GM23338 (cell line): ENCODE data around the gene FAM117B. TPM values are rescaled to one million over a fixed set of nuclear protein-coding genes. Genes with fewer than 3 reads are reported as not detected.

Experiments used
- CREB1 ChIP-seq: fragments of 250-450 bp; sonication (Bioruptor Pico); IDR thresholded peaks from 2 replicates; pipeline ENCODE4 v1.5.0; 2020; ENCODE audit warnings: low read depth, mild to moderate bottlenecking, moderate library complexity
- EZH2phosphoT487 ChIP-seq: fragments of 200-600 bp; sonication (generic); IDR thresholded peaks from one replicate; pipeline ENCODE4 v1.8.1; 2018; ENCODE audit warnings: antibody characterized with exemption; ENCODE audit not compliant: unreplicated experiment
- JUNB ChIP-seq: IDR thresholded peaks from one replicate; pipeline ENCODE4 v1.6.1; 2016; ENCODE audit warnings: antibody characterized with exemption; ENCODE audit not compliant: unreplicated experiment
- POLR2AphosphoS5 ChIP-seq: IDR thresholded peaks from 2 replicates; pipeline ENCODE4 v1.6.1; 2016; ENCODE audit warnings: antibody characterized with exemption, low read depth
- STAT1 ChIP-seq: IDR thresholded peaks from one replicate; pipeline ENCODE4 v1.6.1; 2016; ENCODE audit warnings: antibody characterized with exemption; ENCODE audit not compliant: unreplicated experiment
- ZNF114 ChIP-seq: fragments of 250-450 bp; sonication (Bioruptor Pico); IDR thresholded peaks from 2 replicates; pipeline ENCODE4 v1.5.0; 2020; ENCODE audit warnings: mild to moderate bottlenecking, moderate library complexity
- ZNF331 ChIP-seq: fragments of 250-450 bp; sonication (Bioruptor Pico); IDR thresholded peaks from 2 replicates; pipeline ENCODE4 v1.5.0; 2020; ENCODE audit warnings: low read depth, mild to moderate bottlenecking, moderate library complexity
- polyA plus RNA-seq: library from polyadenylated mRNA; unstranded; fragments of >200 nt; fragmentation: Nextera tagmentation; extraction: Ambion mirVana; gene quantifications from 2 replicates; pipeline ENCODE4 v1.2.1, GENCODE V29; 2016
- total RNA-seq: library from RNA; depleted of rRNA; stranded (reverse); fragments of >200 nt; shearing (Covaris generic); gene quantifications from 2 replicates; pipeline ENCODE4 v1.2.3, GENCODE V29; 2014
- TF ChIP-seq, protein P1 (sequence below): fragments of 250-450 bp; sonication (Bioruptor Pico); IDR thresholded peaks from 2 replicates; pipeline ENCODE4 v1.5.0; 2020; ENCODE audit warnings: mild to moderate bottlenecking, moderate library complexity
- TF ChIP-seq, protein P2 (sequence below): IDR thresholded peaks from one replicate; pipeline ENCODE4 v1.6.1; 2018; ENCODE audit warnings: antibody characterized with exemption; ENCODE audit not compliant: unreplicated experiment
- TF ChIP-seq, protein P3 (sequence below): IDR thresholded peaks from 2 replicates; pipeline ENCODE4 v1.6.1; 2016; ENCODE audit warnings: antibody characterized with exemption

FAM117B gene
- total and polyA plus RNA-seq, 2 experiments from 2014 or later = 8.4 to 23.0 TPM

DNA sequence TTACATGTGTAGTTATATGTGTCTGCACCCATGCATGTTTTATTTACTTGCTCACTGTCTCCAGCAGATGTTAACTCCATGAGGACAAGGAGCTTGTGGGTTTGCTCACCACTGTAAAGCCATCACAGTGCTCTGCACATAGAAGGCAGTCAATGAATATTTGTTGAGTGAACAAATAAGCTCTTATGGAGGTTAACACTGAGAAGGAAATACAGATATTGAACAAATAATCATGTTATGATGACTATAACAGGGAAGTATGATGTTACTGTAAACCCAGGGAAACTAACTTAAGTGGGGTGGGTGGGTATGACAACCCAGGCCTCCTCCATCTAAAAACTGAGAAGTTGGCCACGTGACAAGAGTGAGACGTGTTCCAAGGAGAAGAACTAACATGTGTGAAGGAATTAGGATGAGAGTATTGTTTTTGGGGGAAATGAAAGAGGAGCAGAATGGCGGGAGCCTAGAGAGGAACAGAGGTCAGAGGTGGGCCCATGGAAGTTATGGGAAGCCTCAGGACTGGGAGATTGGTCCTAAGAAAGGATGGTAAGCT, 6.0 kb upstream of the FAM117B start (continued):
- TF ChIP-seq, protein P1, sequence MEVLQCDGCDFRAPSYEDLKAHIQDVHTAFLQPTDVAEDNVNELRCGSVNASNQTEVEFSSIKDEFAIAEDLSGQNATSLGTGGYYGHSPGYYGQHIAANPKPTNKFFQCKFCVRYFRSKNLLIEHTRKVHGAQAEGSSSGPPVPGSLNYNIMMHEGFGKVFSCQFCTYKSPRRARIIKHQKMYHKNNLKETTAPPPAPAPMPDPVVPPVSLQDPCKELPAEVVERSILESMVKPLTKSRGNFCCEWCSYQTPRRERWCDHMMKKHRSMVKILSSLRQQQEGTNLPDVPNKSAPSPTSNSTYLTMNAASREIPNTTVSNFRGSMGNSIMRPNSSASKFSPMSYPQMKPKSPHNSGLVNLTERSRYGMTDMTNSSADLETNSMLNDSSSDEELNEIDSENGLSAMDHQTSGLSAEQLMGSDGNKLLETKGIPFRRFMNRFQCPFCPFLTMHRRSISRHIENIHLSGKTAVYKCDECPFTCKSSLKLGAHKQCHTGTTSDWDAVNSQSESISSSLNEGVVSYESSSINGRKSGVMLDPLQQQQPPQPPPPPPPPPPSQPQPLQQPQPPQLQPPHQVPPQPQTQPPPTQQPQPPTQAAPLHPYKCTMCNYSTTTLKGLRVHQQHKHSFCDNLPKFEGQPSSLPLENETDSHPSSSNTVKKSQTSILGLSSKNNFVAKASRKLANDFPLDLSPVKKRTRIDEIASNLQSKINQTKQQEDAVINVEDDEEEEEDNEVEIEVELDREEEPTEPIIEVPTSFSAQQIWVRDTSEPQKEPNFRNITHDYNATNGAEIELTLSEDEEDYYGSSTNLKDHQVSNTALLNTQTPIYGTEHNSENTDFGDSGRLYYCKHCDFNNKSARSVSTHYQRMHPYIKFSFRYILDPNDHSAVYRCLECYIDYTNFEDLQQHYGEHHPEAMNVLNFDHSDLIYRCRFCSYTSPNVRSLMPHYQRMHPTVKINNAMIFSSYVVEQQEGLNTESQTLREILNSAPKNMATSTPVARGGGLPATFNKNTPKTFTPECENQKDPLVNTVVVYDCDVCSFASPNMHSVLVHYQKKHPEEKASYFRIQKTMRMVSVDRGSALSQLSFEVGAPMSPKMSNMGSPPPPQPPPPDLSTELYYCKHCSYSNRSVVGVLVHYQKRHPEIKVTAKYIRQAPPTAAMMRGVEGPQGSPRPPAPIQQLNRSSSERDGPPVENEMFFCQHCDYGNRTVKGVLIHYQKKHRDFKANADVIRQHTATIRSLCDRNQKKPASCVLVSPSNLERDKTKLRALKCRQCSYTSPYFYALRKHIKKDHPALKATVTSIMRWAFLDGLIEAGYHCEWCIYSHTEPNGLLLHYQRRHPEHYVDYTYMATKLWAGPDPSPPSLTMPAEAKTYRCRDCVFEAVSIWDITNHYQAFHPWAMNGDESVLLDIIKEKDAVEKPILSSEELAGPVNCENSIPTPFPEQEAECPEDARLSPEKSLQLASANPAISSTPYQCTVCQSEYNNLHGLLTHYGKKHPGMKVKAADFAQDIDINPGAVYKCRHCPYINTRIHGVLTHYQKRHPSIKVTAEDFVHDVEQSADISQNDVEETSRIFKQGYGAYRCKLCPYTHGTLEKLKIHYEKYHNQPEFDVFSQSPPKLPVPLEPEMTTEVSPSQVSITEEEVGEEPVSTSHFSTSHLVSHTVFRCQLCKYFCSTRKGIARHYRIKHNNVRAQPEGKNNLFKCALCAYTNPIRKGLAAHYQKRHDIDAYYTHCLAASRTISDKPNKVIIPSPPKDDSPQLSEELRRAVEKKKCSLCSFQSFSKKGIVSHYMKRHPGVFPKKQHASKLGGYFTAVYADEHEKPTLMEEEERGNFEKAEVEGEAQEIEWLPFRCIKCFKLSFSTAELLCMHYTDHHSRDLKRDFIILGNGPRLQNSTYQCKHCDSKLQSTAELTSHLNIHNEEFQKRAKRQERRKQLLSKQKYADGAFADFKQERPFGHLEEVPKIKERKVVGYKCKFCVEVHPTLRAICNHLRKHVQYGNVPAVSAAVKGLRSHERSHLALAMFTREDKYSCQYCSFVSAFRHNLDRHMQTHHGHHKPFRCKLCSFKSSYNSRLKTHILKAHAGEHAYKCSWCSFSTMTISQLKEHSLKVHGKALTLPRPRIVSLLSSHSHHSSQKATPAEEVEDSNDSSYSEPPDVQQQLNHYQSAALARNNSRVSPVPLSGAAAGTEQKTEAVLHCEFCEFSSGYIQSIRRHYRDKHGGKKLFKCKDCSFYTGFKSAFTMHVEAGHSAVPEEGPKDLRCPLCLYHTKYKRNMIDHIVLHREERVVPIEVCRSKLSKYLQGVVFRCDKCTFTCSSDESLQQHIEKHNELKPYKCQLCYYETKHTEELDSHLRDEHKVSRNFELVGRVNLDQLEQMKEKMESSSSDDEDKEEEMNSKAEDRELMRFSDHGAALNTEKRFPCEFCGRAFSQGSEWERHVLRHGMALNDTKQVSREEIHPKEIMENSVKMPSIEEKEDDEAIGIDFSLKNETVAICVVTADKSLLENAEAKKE (CRISPR knock-in tag) = no peak
- TF ChIP-seq, protein P2, sequence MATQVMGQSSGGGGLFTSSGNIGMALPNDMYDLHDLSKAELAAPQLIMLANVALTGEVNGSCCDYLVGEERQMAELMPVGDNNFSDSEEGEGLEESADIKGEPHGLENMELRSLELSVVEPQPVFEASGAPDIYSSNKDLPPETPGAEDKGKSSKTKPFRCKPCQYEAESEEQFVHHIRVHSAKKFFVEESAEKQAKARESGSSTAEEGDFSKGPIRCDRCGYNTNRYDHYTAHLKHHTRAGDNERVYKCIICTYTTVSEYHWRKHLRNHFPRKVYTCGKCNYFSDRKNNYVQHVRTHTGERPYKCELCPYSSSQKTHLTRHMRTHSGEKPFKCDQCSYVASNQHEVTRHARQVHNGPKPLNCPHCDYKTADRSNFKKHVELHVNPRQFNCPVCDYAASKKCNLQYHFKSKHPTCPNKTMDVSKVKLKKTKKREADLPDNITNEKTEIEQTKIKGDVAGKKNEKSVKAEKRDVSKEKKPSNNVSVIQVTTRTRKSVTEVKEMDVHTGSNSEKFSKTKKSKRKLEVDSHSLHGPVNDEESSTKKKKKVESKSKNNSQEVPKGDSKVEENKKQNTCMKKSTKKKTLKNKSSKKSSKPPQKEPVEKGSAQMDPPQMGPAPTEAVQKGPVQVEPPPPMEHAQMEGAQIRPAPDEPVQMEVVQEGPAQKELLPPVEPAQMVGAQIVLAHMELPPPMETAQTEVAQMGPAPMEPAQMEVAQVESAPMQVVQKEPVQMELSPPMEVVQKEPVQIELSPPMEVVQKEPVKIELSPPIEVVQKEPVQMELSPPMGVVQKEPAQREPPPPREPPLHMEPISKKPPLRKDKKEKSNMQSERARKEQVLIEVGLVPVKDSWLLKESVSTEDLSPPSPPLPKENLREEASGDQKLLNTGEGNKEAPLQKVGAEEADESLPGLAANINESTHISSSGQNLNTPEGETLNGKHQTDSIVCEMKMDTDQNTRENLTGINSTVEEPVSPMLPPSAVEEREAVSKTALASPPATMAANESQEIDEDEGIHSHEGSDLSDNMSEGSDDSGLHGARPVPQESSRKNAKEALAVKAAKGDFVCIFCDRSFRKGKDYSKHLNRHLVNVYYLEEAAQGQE = no peak
- TF ChIP-seq ZNF331 (no peak), JUNB (no peak), EZH2phosphoT487 (no peak), ZNF114 (CRISPR knock-in tag) (no peak), CREB1 (no peak), STAT1 (no peak), POLR2AphosphoS5 (no peak)
- TF ChIP-seq, protein P3, sequence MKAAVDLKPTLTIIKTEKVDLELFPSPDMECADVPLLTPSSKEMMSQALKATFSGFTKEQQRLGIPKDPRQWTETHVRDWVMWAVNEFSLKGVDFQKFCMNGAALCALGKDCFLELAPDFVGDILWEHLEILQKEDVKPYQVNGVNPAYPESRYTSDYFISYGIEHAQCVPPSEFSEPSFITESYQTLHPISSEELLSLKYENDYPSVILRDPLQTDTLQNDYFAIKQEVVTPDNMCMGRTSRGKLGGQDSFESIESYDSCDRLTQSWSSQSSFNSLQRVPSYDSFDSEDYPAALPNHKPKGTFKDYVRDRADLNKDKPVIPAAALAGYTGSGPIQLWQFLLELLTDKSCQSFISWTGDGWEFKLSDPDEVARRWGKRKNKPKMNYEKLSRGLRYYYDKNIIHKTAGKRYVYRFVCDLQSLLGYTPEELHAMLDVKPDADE = no peak
